H1 (cell line): ENCODE measurements around the gene NELFA. TPM values are rescaled to one million over a fixed set of nuclear protein-coding genes. Genes with fewer than 3 reads are reported as not detected.

ENCODE experiments used
- CTCF ChIA-PET: fragments of 300-600 bp; sonication (Branson Sonifier 250); formaldehyde crosslinking; loops from one replicate; lab custom pipeline; 2021; ENCODE audit not compliant: partially characterized antibody; lab: Charles Lee
- POLR2A ChIA-PET: fragments of 300-600 bp; sonication (Branson Sonifier 250); formaldehyde crosslinking; loops from one replicate; lab custom pipeline; 2021; ENCODE audit warnings: inconsistent platforms; ENCODE audit not compliant: partially characterized antibody; lab: Charles Lee
- DNase-seq, 2 experiments: peaks; one replicate each; pipeline versions ENCODE4 v3.0.0 to v3.0.0-alpha.2; 2010 to 2022; ENCODE audit warnings: low spot score in 2 of 2, low read depth in 1 of 2, mixed read lengths in 1 of 2
- FAIRE-seq: peaks from 2 replicates; lab custom pipeline; 2011; peaks lifted over from hg19 to GRCh38; lab: Jason Lieb, UNC
- H2AFZ ChIP-seq: 2 replicates; pipeline ENCODE4 v1.8.1; 2012; ENCODE audit warnings: low read length, inconsistent platforms
- H2AK5ac ChIP-seq: 2 replicates; pipeline ENCODE4 v1.6.1; 2013; ENCODE audit warnings: low read depth, low read length
- H2BK120ac ChIP-seq: replicated peaks from 2 replicates; pipeline ENCODE3; 2013; ENCODE audit warnings: low read depth, low read length, inconsistent platforms
- H2BK12ac ChIP-seq: 2 replicates; pipeline ENCODE4 v1.6.1; 2013; ENCODE audit warnings: low read depth, low read length
- H2BK15ac ChIP-seq: 2 replicates; pipeline ENCODE4 v1.6.1; 2013; ENCODE audit warnings: low read length
- H2BK20ac ChIP-seq: 2 replicates; pipeline ENCODE4 v1.6.1; 2013; ENCODE audit warnings: low read length
- H2BK5ac ChIP-seq: 2 replicates; pipeline ENCODE4 v1.6.1; 2013; ENCODE audit warnings: low read depth, low read length
- H3K14ac ChIP-seq: 2 replicates; pipeline ENCODE4 v1.6.1; 2013; ENCODE audit warnings: inconsistent platforms; ENCODE audit not compliant: insufficient read length
- H3K18ac ChIP-seq: 2 replicates; pipeline ENCODE4 v1.6.1; 2013; ENCODE audit warnings: low read length; ENCODE audit errors: extremely low read depth
- H3K23ac ChIP-seq: 2 replicates; pipeline ENCODE4 v1.6.1; 2013; ENCODE audit warnings: inconsistent platforms; ENCODE audit not compliant: insufficient read length
- H3K23me2 ChIP-seq: 2 replicates; pipeline ENCODE4 v1.6.1; 2013; ENCODE audit warnings: low read depth, low read length
- H3K27ac ChIP-seq: 2 replicates; pipeline ENCODE4 v1.6.1; 2011; ENCODE audit warnings: low read depth, low read length, inconsistent platforms
- H3K27me3 ChIP-seq, 4 experiments: replicated peaks in 1 of 4; 1 replicate in 1 of 4; 2 replicates in 3 of 4; pipeline versions ENCODE4 v1.6.1 to v1.8.1; 2011 to 2013; ENCODE audit warnings: low read length in 3 of 4, mild to moderate bottlenecking in 3 of 4, inconsistent platforms in 2 of 4, mixed read lengths in 2 of 4, moderate library complexity in 1 of 4; ENCODE audit not compliant: control insufficient read depth in 3 of 4, insufficient read depth in 3 of 4; ENCODE audit errors: extremely low read depth in 1 of 4
- H3K36me3 ChIP-seq, 4 experiments: 2 replicates each; pipeline versions ENCODE4 v1.6.1 to v1.8.1; 2011 to 2013; ENCODE audit warnings: mild to moderate bottlenecking in 4 of 4, low read length in 3 of 4, moderate library complexity in 2 of 4, control low read depth in 1 of 4, inconsistent platforms in 1 of 4; ENCODE audit not compliant: insufficient read depth in 4 of 4, control insufficient read depth in 2 of 4
- H3K4ac ChIP-seq: replicated peaks from 2 replicates; pipeline ENCODE3; 2013; ENCODE audit warnings: low read length, low read depth, mixed read lengths, inconsistent platforms; ENCODE audit not compliant: insufficient read length
- H3K4me1 ChIP-seq, 4 experiments: replicated peaks in 1 of 4; 1 replicate in 1 of 4; 2 replicates in 3 of 4; pipeline versions ENCODE4 v1.6.1 to v1.8.1; 2011 to 2013; ENCODE audit warnings: low read length in 3 of 4, inconsistent platforms in 2 of 4, mixed read lengths in 1 of 4; ENCODE audit not compliant: insufficient read depth in 4 of 4, control insufficient read depth in 3 of 4
- H3K4me2 ChIP-seq, 2 experiments: 2 replicates each; pipeline versions ENCODE4 v1.6.1 to v1.8.1; 2011 to 2013; ENCODE audit warnings: low read depth in 2 of 2, low read length in 2 of 2, control low read depth in 1 of 2, inconsistent platforms in 1 of 2, mild to moderate bottlenecking in 1 of 2; ENCODE audit not compliant: insufficient read depth in 1 of 2
- H3K4me3 ChIP-seq, 4 experiments: fragments of 200-600, 300-600 bp in 1 of 4; sonication (generic), shearing (Covaris generic), sonication (Bioruptor Twin) in 1 of 4; 2 replicates each; pipeline versions ENCODE4 v1.5.1 to v1.8.1; 2011 to 2016; ENCODE audit warnings: low read length in 4 of 4, low read depth in 3 of 4, control low read depth in 2 of 4, inconsistent platforms in 2 of 4, mild to moderate bottlenecking in 2 of 4, mixed read lengths in 1 of 4, moderate library complexity in 1 of 4; ENCODE audit not compliant: insufficient read depth in 2 of 4; ENCODE audit errors: extremely low read depth in 1 of 4
- H3K56ac ChIP-seq: replicated peaks from 2 replicates; pipeline ENCODE3; 2013; ENCODE audit warnings: low read depth, mild to moderate bottlenecking, mixed read lengths, low read length, inconsistent platforms; ENCODE audit not compliant: insufficient read length
- H3K79me1 ChIP-seq: 2 replicates; pipeline ENCODE4 v1.6.1; 2013; ENCODE audit warnings: low read depth, low read length, control low read depth
- H3K79me2 ChIP-seq, 2 experiments: 2 replicates each; pipeline versions ENCODE4 v1.6.1 to v1.8.1; 2012 to 2013; ENCODE audit warnings: low read length in 2 of 2, mild to moderate bottlenecking in 2 of 2, inconsistent platforms in 1 of 2; ENCODE audit not compliant: insufficient read depth in 2 of 2, control insufficient read depth in 1 of 2
- H3K9ac ChIP-seq, 4 experiments: replicated peaks in 1 of 4; 1 replicate in 1 of 4; 2 replicates in 3 of 4; pipeline versions ENCODE4 v1.6.1 to v1.8.1; 2011 to 2013; ENCODE audit warnings: low read depth in 3 of 4, low read length in 3 of 4, control low read depth in 2 of 4, mild to moderate bottlenecking in 2 of 4, moderate library complexity in 2 of 4, inconsistent platforms in 1 of 4; ENCODE audit errors: extremely low read depth in 1 of 4
- H3K9me3 ChIP-seq, 2 experiments: 2 replicates each; pipeline versions ENCODE4 v1.6.1 to v1.8.1; 2012 to 2013; ENCODE audit warnings: mild to moderate bottlenecking in 2 of 2, moderate library complexity in 2 of 2, control low read depth in 1 of 2, inconsistent platforms in 1 of 2, low read depth in 1 of 2, low read length in 1 of 2, mixed read lengths in 1 of 2; ENCODE audit not compliant: insufficient read depth in 2 of 2
- H4K20me1 ChIP-seq, 2 experiments: replicated peaks in 1 of 2; 2 replicates each; pipeline versions ENCODE3 to v1.8.1; 2011 to 2013; ENCODE audit warnings: inconsistent platforms in 2 of 2, low read length in 2 of 2, mild to moderate bottlenecking in 1 of 2; ENCODE audit not compliant: insufficient read depth in 2 of 2, control insufficient read depth in 1 of 2
- H4K5ac ChIP-seq: 2 replicates; pipeline ENCODE4 v1.6.1; 2013; ENCODE audit warnings: low read length, low read depth, mixed read lengths, inconsistent platforms; ENCODE audit not compliant: insufficient read length
- H4K8ac ChIP-seq: 2 replicates; pipeline ENCODE4 v1.8.0; 2013; ENCODE audit warnings: mild to moderate bottlenecking, moderate library complexity, low read length, inconsistent platforms; ENCODE audit not compliant: insufficient read depth; ENCODE audit errors: extremely low read depth
- H4K91ac ChIP-seq: replicated peaks from 2 replicates; pipeline ENCODE3; 2013; ENCODE audit warnings: low read length, mixed read lengths, inconsistent platforms; ENCODE audit not compliant: insufficient read length
- CTBP2 ChIP-seq: IDR thresholded peaks from 2 replicates; pipeline ENCODE4 v1.7.0; 2011; ENCODE audit warnings: borderline replicate concordance, mild to moderate bottlenecking, moderate library complexity, mixed read lengths, low read length; ENCODE audit not compliant: insufficient read depth, insufficient read length
- WGBS, 2 experiments: shearing (Covaris generic) in 1 of 2; methylation state at CpG; one replicate each; pipeline versions ENCODE4 v1.1.6 to v1.1.7; 2013 to 2015; ENCODE audit warnings: low lambda C conversion rate in 2 of 2, mixed read lengths in 2 of 2, inconsistent platforms in 1 of 2, low coverage in 1 of 2, missing lambda C conversion rate in 1 of 2; ENCODE audit not compliant: insufficient replicate concordance in 2 of 2, insufficient coverage in 1 of 2, insufficient read length in 1 of 2; ENCODE audit errors: extremely low coverage in 1 of 2, missing lambda C conversion rate in 1 of 2; 5-methylcytosine and 5-hydroxymethylcytosine counted together
- polyA plus RNA-seq, 7 experiments: library from polyadenylated mRNA; depleted of rRNA in 3 of 7; stranded (reverse) in 5 of 7; unstranded in 2 of 7; fragments of >200 nt in 5 of 7; fragments of 200-250 nt in 2 of 7; gene quantifications; 1 replicate in 5 of 7; 2 replicates in 1 of 7; 4 replicates in 1 of 7; pipeline versions ENCODE4 v1.2.1 to v1.2.3, GENCODE V29; 2011 to 2013; ENCODE audit warnings: missing spikeins in 2 of 7, mixed read lengths in 2 of 7
- total RNA-seq: library from RNA; stranded (reverse); fragmentation: NEBNext Ultra II Directional; extraction: Animal tissue kit (Norgen Biotek cat#: 25700); gene quantifications from 2 replicates; pipeline ENCODE4 v1.2.1, GENCODE V29; 2021

Gene NELFA
- total and polyA plus RNA-seq, 2 of the 8 experiments (the other 6 are each of a cell fraction or from before 2014, with no cell fraction given), result 41.8 to 57.5 TPM

- WGBS, 2 experiments, result 95% methylated on average over 33 of the region's 33 CpGs; no CpG with 5 or more reads in 1 of the 2 experiments
- no peak for DNase-seq
- CTCF ChIA-PET, result interaction anchor here (0.6 to 1.9 kb wide), 2 partner anchors 12 to 25 kb away, joined by 4 to 6 read pairs; no protein-coding TSS in a partner anchor
Measured at GRCh38 chr4:1989533-1990347, 19.0 kb downstream of the NELFA start.

More at GRCh38 chr4:1989533-1990347, 19.0 kb downstream of the NELFA start:
- H3K23me2 ChIP-seq, result no peaks in the 10 kb centered on the region
- no peak overlapping the region for H3K4ac ChIP-seq
- no peak overlapping the region for H2AK5ac ChIP-seq
- no peak overlapping the region for H3K4me3 ChIP-seq
- TF ChIP-seq CTBP2, result no peak
- TF ChIP-seq, all 59 proteins: peak for 0
- Histone ChIP-seq H3K9ac (no peak overlapping the region), H3K4me1 (peaks cover 0 to 5% (median 3%) of the 10 kb centered on the region in 4 experiments; a peak in 2 of 7 replicates), H2BK20ac (no peak overlapping the region), H3K4me2 (no peak overlapping the region), H2BK5ac (no peak overlapping the region), H3K14ac (no peak overlapping the region), H2BK120ac (no peak overlapping the region), H3K27me3 (no peaks in the 10 kb centered on the region), H3K23ac (no peak overlapping the region), H3K36me3 (peaks cover 13 to 41% (median 31%) of the 10 kb centered on the region in 4 experiments), H4K20me1 (peaks cover 9 to 29% of the 10 kb centered on the region in 2 experiments), H3K18ac (no peak overlapping the region), H4K8ac (no peak overlapping the region), H3K79me1 (peaks cover 14% of the 10 kb centered on the region), H3K79me2 (peaks cover 0 to 37% of the 10 kb centered on the region in 2 experiments; a peak in 3 of 4 replicates), H2AFZ (no peak overlapping the region), H2BK12ac (no peak overlapping the region), H4K5ac (no peak overlapping the region), H4K91ac (no peak overlapping the region), H3K56ac (no peak overlapping the region), H2BK15ac (no peak overlapping the region), H3K27ac (no peak overlapping the region), H3K9me3 (no peaks in the 10 kb centered on the region)
- POLR2A ChIA-PET, result no interaction called here
- no peak for FAIRE-seq
